KMS-11 (cell line): ENCODE data around the gene FBXW8.

Experiments
- H2AFZ ChIP-seq: fragments of 200-600 bp; sonication (generic); 2 replicates; pipeline ENCODE4 v1.6.1; 2016; ENCODE audit warnings: antibody characterized with exemption, mixed run types, low read depth
- H3K27ac ChIP-seq: fragments of 200-600 bp; sonication (generic); 2 replicates; pipeline ENCODE4 v1.6.1; 2016; ENCODE audit warnings: mild to moderate bottlenecking, mixed run types
- H3K27me3 ChIP-seq: fragments of 200-600 bp; sonication (generic); 2 replicates; pipeline ENCODE4 v1.6.1; 2017; ENCODE audit warnings: mild to moderate bottlenecking, low read depth, mixed run types, moderate library complexity; ENCODE audit not compliant: insufficient read depth
- H3K36me3 ChIP-seq: fragments of 200-600 bp; sonication (generic); 2 replicates; pipeline ENCODE4 v1.6.1; 2017; ENCODE audit warnings: mild to moderate bottlenecking, mixed run types; ENCODE audit not compliant: insufficient read depth
- H3K4me1 ChIP-seq: fragments of 200-600 bp; sonication (generic); 2 replicates; pipeline ENCODE4 v1.6.1; 2016; ENCODE audit warnings: mild to moderate bottlenecking, low read depth, mixed run types; ENCODE audit not compliant: poor library complexity, severe bottlenecking
- H3K4me2 ChIP-seq: fragments of 200-600 bp; sonication (generic); 2 replicates; pipeline ENCODE4 v1.7.0; 2016; ENCODE audit warnings: mild to moderate bottlenecking, mixed run types
- H3K4me3 ChIP-seq: fragments of 200-600 bp; sonication (generic); IDR thresholded peaks from 2 replicates; pipeline ENCODE4 v1.6.1; 2017; ENCODE audit warnings: low read depth, low read length, mixed read lengths; ENCODE audit not compliant: insufficient read depth
- H3K79me2 ChIP-seq: fragments of 200-600 bp; sonication (generic); 2 replicates; pipeline ENCODE4 v1.6.1; 2016; ENCODE audit warnings: low read depth, mixed run types; ENCODE audit not compliant: insufficient read depth
- H3K9ac ChIP-seq: fragments of 200-600 bp; sonication (generic); 2 replicates; pipeline ENCODE4 v1.6.1; 2016; ENCODE audit warnings: mild to moderate bottlenecking, mixed run types
- H4K20me1 ChIP-seq: fragments of 200-600 bp; sonication (generic); 2 replicates; pipeline ENCODE4 v1.6.1; 2016; ENCODE audit warnings: mild to moderate bottlenecking, mixed run types; ENCODE audit not compliant: insufficient read depth
- TF ChIP-seq, protein P1 (sequence below): fragments of 200-600 bp; sonication (generic); conservative IDR thresholded peaks from 2 replicates; pipeline ENCODE4 v1.6.1; 2017; ENCODE audit warnings: low read depth, mild to moderate bottlenecking, antibody characterized with exemption, low read length, moderate library complexity, mixed read lengths

Gene FBXW8

DNA sequence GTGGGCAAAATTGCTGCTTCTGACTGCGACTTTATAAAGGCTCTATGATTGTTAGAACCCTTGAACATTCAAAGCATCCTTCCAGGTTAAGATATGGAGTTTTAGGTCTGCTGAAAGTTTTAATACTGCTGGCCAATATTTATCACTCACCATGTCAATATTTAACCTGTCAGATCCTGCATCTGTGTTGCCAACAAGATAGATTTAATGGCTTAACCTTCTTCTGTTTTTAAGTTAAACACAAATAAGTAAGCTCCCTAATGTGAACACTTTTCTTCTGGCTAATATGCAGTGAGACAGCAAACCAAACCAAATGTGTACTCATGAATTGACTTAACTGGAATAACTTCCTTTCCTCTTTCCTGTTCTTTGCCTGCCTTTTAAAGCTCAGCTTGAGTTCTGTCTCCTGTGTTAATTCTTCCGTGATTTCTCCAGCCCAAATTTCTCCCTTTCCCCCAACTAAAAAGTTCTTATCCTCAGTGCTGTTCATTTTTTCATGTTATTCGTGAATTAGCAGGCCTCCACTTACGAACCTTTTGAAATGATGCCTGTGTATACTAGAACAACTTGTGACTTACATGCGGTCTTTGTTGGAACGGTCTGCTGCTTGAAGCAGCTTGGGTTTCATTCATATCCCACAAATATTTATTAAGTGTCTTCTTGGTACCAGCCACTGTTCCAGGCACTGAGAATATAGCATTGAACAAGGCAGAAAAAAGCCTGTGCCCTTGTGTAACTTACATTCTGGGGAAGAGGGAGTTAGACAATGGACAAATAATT lies 9.1 kb downstream of the FBXW8 start:
- no peak overlapping the region for H2AFZ ChIP-seq
- no peak overlapping the region for H3K27ac ChIP-seq
- H3K79me2 ChIP-seq: peaks cover 2% of the 10 kb centered on the region; the same call in 1 of the 2 replicates
- no peak overlapping the region for H3K4me3 ChIP-seq
- H3K27me3 ChIP-seq: no peaks in the 10 kb centered on the region
- H3K36me3 ChIP-seq: no peaks in the 10 kb centered on the region
- TF ChIP-seq, protein P1, sequence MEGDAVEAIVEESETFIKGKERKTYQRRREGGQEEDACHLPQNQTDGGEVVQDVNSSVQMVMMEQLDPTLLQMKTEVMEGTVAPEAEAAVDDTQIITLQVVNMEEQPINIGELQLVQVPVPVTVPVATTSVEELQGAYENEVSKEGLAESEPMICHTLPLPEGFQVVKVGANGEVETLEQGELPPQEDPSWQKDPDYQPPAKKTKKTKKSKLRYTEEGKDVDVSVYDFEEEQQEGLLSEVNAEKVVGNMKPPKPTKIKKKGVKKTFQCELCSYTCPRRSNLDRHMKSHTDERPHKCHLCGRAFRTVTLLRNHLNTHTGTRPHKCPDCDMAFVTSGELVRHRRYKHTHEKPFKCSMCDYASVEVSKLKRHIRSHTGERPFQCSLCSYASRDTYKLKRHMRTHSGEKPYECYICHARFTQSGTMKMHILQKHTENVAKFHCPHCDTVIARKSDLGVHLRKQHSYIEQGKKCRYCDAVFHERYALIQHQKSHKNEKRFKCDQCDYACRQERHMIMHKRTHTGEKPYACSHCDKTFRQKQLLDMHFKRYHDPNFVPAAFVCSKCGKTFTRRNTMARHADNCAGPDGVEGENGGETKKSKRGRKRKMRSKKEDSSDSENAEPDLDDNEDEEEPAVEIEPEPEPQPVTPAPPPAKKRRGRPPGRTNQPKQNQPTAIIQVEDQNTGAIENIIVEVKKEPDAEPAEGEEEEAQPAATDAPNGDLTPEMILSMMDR: no peak
- H4K20me1 ChIP-seq: no peaks in the 10 kb centered on the region
- peaks cover 91% of the 10 kb centered on the region for H3K4me1 ChIP-seq
- H3K9ac ChIP-seq: no peak overlapping the region
- H3K4me2 ChIP-seq: no peak overlapping the region

DNA sequence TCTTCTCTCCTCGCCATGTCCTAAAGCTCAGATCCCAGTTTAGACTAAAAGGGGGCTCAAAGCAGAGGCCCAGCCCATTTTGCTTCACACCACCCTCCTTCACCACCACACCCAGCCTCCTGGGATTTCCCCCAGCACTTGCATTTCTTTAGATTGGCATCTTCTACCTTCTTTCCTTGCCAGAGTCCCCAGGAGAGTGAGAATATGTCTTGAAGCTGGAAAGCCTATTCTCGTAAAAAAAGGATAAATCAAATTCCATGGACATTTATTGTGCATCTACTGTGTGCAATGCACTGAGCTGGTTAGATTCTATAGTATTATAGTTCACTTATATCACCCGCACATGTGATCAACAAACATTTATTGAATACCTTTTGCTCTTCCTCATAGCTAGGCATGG lies 10.2 kb downstream of the FBXW8 start:
- no peaks in the 10 kb centered on the region for H4K20me1 ChIP-seq

DNA sequence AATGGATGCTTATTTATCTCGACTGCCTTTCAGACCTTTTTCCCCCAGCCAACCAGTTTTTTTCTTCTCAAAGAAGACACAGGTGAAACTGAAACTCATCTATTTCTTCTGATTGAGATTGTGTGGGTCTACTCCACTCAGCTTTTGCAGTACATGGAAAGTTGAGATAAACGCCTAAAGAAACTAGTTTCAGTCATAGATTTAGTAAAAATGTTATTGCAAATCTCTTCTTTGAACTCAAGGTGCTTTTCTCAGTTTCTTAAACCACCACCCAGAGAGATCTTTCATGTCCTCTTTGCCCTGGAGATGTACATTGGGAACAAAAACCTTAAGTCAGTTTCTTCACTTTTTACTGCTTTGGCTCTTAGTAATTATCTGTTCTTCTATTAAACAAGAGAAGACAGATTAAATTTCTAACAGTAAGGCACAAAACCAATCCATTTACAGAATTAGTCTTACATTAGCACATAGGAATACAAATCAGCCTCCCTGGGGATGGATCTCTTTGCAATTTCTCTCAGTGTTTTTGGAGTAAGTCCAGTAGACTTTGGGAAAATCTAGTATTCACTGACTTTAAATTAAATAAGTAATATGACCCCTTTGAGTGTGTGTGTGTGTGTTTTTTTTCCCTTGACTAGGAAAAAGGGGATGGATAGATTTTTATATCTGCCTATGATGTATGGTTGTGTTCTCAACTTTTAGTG lies 11.6 kb downstream of the FBXW8 start:
- Histone ChIP-seq H3K4me2 (peak overlapping the region; percentile 62), H3K4me1 (peaks cover 87% of the 10 kb centered on the region), H4K20me1 (no peaks in the 10 kb centered on the region), H3K9ac (no peak overlapping the region), H3K4me3 (no peak overlapping the region), H3K79me2 (0 out of 2 replicates have a peak, but pooled peaks cover 7% of the 10 kb centered on the region), H2AFZ (no peak overlapping the region), H3K27me3 (no peaks in the 10 kb centered on the region), H3K27ac (peak overlapping the region; percentile 57), H3K36me3 (no peaks in the 10 kb centered on the region)
- TF ChIP-seq, protein P1: no peak

More for the DNA sequence above, 10.2 kb downstream of the FBXW8 start:
- TF ChIP-seq, protein P1: no peak
- Histone ChIP-seq H3K79me2 (0 out of 2 replicates have a peak, but pooled peaks cover 3% of the 10 kb centered on the region), H3K4me2 (peak overlapping the region; percentile 62; the same call in 1 of the 2 replicates), H3K27me3 (no peaks in the 10 kb centered on the region), H3K27ac (no peak overlapping the region; the same call in 1 of the 2 replicates), H3K4me3 (no peak overlapping the region), H3K9ac (no peak overlapping the region), H3K4me1 (peaks cover 91% of the 10 kb centered on the region), H2AFZ (no peak overlapping the region), H3K36me3 (no peaks in the 10 kb centered on the region)

DNA sequence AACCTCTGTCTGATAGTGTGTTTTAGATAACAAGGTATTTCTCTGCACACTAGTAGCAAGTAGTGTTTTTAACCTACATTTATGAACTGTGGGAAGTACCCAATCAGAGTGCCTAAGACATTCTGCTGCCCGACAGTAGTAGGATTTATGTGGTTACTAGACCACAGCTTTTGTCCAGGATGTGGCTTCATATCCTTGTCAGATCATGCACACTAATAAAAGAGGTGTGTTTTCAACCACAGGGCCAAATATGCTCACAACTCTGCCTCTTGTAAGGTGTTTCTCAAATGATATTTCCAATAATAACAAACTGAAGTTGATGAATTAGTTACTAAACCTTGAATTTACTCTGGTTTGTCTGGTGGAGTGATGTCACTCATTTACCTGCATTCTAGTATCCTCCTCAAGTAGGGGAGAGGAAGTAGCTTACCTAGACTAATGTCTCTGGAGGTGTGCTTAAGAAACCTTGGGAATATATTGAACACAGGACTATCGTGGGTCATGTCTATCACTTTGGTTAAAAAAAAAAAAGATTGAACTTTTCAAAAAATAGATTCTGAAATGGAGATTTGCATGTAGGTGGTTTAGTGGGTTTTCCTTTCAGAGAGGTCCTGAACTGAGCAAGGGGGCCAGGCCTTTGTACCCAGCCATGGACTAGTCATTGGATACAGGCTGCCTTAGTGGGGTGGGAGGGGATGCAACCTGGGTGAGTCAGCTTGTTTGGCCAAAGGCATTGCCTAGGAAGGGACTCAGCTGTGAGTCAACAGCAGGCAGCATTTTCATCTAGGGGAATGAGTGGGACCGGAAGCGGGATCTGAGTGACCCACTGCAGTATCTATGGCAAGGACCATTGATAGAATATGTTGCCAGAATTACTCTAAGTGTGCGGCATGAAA lies 14.1 kb downstream of the FBXW8 start:
- Histone ChIP-seq H2AFZ (no peak overlapping the region), H3K79me2 (0 out of 2 replicates have a peak, but pooled peaks cover 7% of the 10 kb centered on the region), H3K4me1 (peaks cover 70% of the 10 kb centered on the region), H3K9ac (no peak overlapping the region), H3K27me3 (no peaks in the 10 kb centered on the region), H4K20me1 (no peaks in the 10 kb centered on the region), H3K4me2 (peak overlapping the region; percentile 93), H3K4me3 (no peak overlapping the region), H3K36me3 (no peaks in the 10 kb centered on the region), H3K27ac (peak overlapping the region; percentile 20; the same call in 1 of the 2 replicates)
- TF ChIP-seq, protein P1: no peak
